Upper lobe of left lung (tissue), 4 donors: ENCODE results near the gene EYS.

Source experiments
- CTCF ChIP-seq, 6 experiments: fragments of 450-650 bp in 4 of 6; fragments of 200-600 bp in 2 of 6; sonication (generic) in 2 of 6; IDR thresholded peaks; one replicate each; pipeline ENCODE4 v1.5.1; 2016 to 2019; ENCODE audit warnings: antibody characterized with exemption in 6 of 6
- EP300 ChIP-seq, 4 donors: sonication (generic); formaldehyde crosslinking; IDR thresholded peaks; one replicate each; pipeline ENCODE4 v1.5.1; 2017; ENCODE audit warnings: antibody characterized with exemption in 4 of 4, control low read depth in 2 of 4
- POLR2A ChIP-seq, 4 donors: fragments of 450-650 bp; IDR thresholded peaks; one replicate each; pipeline ENCODE4 v1.5.1; 2016 to 2017; ENCODE audit warnings: antibody characterized with exemption in 4 of 4, mild to moderate bottlenecking in 2 of 4
- POLR2AphosphoS5 ChIP-seq, 2 donors: sonication (generic); formaldehyde crosslinking; IDR thresholded peaks; one replicate each; pipeline ENCODE4 v1.5.1; 2017; ENCODE audit warnings: antibody characterized with exemption in 2 of 2

- TF ChIP-seq EP300 (IDR thresholded peaks at IDR 0.05) (no peak), POLR2A (IDR thresholded peaks at IDR 0.05) (no peak), CTCF (IDR thresholded peaks at IDR 0.05) (no peak), POLR2AphosphoS5 (IDR thresholded peaks at IDR 0.05) (no peak)
Measured at GRCh38 chr6:65557224-65557623, 149.8 kb downstream of the EYS start.
